K562 (cell line): ENCODE measurements around the gene PGAP3. TPM values are rescaled to one million over a fixed set of nuclear protein-coding genes. Genes with fewer than 3 reads are reported as not detected.

Experiments
- CHD2 ChIP-seq: IDR thresholded peaks from 2 replicates; pipeline ENCODE4 v1.6.1; 2011; ENCODE audit warnings: low read depth, low read length
- CHD4 ChIP-seq: fragments of 200-600 bp; sonication (generic); IDR thresholded peaks from 3 replicates; pipeline ENCODE4 v1.6.1; 2012; ENCODE audit warnings: low read depth, mild to moderate bottlenecking, mixed read lengths, low read length, inconsistent platforms; ENCODE audit not compliant: insufficient read depth, insufficient replicate concordance, poor library complexity, severe bottlenecking
- CREB1 ChIP-seq, 2 experiments: sonication (generic) in 1 of 2; formaldehyde crosslinking in 1 of 2; IDR thresholded peaks; 2 replicates each; pipeline versions ENCODE4 v1.6.1 to v1.8.0; 2012 to 2022; ENCODE audit warnings: inconsistent platforms in 1 of 2, mild to moderate bottlenecking in 1 of 2, missing genetic modification reagents in 1 of 2, moderate library complexity in 1 of 2
- DPF2 ChIP-seq: fragments of 450-650 bp; IDR thresholded peaks from 2 replicates; pipeline ENCODE4 v1.6.1; 2016
- EWSR1 ChIP-seq: fragments of 450-650 bp; IDR thresholded peaks from 2 replicates; pipeline ENCODE4 v1.6.1; 2018; ENCODE audit warnings: borderline replicate concordance, mild to moderate bottlenecking, low read depth, moderate library complexity; ENCODE audit not compliant: partially characterized antibody
- GTF2A2 ChIP-seq: IDR thresholded peaks from 2 replicates; pipeline ENCODE4 v1.6.1; 2016; ENCODE audit warnings: mild to moderate bottlenecking, missing genetic modification characterization, missing compliant biosample characterization
- GTF2F1 ChIP-seq: IDR thresholded peaks from 2 replicates; pipeline ENCODE4 v1.6.1; 2011; ENCODE audit warnings: low read depth, low read length, improper control_type of control experiment
- HSF4 ChIP-seq: fragments of 250-450 bp; sonication (Bioruptor Pico); IDR thresholded peaks from 2 replicates; pipeline ENCODE4 v2.1.2; 2022; ENCODE audit warnings: mild to moderate bottlenecking, moderate library complexity, borderline replicate concordance
- IRF9 ChIP-seq: fragments of 450-650 bp; IDR thresholded peaks from 2 replicates; pipeline ENCODE4 v1.6.1; 2016; ENCODE audit warnings: missing biosample characterization, missing genetic modification characterization
- MTF1 ChIP-seq: fragments of 250-450 bp; sonication (Bioruptor Pico); IDR thresholded peaks from 2 replicates; pipeline ENCODE4 v1.9.0; 2021; ENCODE audit warnings: moderate library complexity, mild to moderate bottlenecking, inconsistent platforms, borderline replicate concordance
- MXI1 ChIP-seq: IDR thresholded peaks from 2 replicates; pipeline ENCODE4 v1.6.1; 2011; ENCODE audit warnings: low read depth, mild to moderate bottlenecking, improper control_type of control experiment, low read length
- PCBP2 ChIP-seq: fragments of 200-400 bp; formaldehyde crosslinking; IDR thresholded peaks from 2 replicates; pipeline ENCODE4 v1.6.1; 2018; ENCODE audit warnings: low read length, low read depth, mild to moderate bottlenecking, moderate library complexity; ENCODE audit not compliant: poor library complexity, severe bottlenecking
- PHF21A ChIP-seq: fragments of 450-650 bp; IDR thresholded peaks from 2 replicates; pipeline ENCODE4 v1.6.1; 2017; ENCODE audit warnings: low read depth, borderline replicate concordance
- PPARD ChIP-seq: fragments of 250-450 bp; sonication (Bioruptor Pico); IDR thresholded peaks from 2 replicates; pipeline ENCODE4 v1.8.0; 2022; ENCODE audit warnings: inconsistent platforms, mild to moderate bottlenecking, moderate library complexity
- PRPF4 ChIP-seq: fragments of 200-400 bp; formaldehyde crosslinking; IDR thresholded peaks from one replicate; pipeline ENCODE4 v1.6.1; 2017; ENCODE audit warnings: low read length, low read depth, mild to moderate bottlenecking; ENCODE audit not compliant: insufficient read depth, poor library complexity, severe bottlenecking
- TBL1XR1 ChIP-seq, 2 experiments: IDR thresholded peaks; 2 replicates each; pipeline ENCODE4 v1.6.1; 2012; ENCODE audit warnings: improper control_type of control experiment in 2 of 2, low read length in 2 of 2, mild to moderate bottlenecking in 1 of 2
- ZBED1 ChIP-seq: IDR thresholded peaks from 2 replicates; pipeline ENCODE4 v1.6.1; 2014
- ZFX ChIP-seq: sonication (generic); formaldehyde crosslinking; IDR thresholded peaks from 2 replicates; pipeline ENCODE4 v1.8.0; 2022; ENCODE audit warnings: mild to moderate bottlenecking, missing genetic modification reagents, moderate library complexity
- ZNF146 ChIP-seq: IDR thresholded peaks from one replicate; pipeline ENCODE4 v1.6.1; 2018; ENCODE audit warnings: missing compliant biosample characterization; ENCODE audit not compliant: unreplicated experiment
- ZNF57 ChIP-seq: fragments of 450-650 bp; formaldehyde crosslinking; IDR thresholded peaks from 2 replicates; pipeline ENCODE4 v1.4.0; 2020; ENCODE audit warnings: mild to moderate bottlenecking, moderate library complexity
- ZNF586 ChIP-seq: fragments of 450-650 bp; formaldehyde crosslinking; conservative IDR thresholded peaks from 2 replicates; pipeline ENCODE4 v1.4.0; 2020; ENCODE audit warnings: mild to moderate bottlenecking, moderate library complexity
- polyA plus RNA-seq, 8 experiments: library from polyadenylated mRNA; depleted of rRNA in 4 of 8; stranded (reverse) in 5 of 8; unstranded in 3 of 8; fragments of >200 nt; fragmentation: Nextera tagmentation in 2 of 8; fragmentation: Illumina TruSeq in 1 of 8; extraction: Ambion mirVana in 2 of 8; extraction: Trizol in 1 of 8; gene quantifications; 2 replicates each; pipeline versions ENCODE4 v1.2.1 to v1.2.3, GENCODE V29; 2011 to 2014; ENCODE audit warnings: inconsistent platforms in 1 of 8, missing spikeins in 1 of 8
- total RNA-seq, 7 experiments: library from RNA; depleted of rRNA in 6 of 7; stranded (reverse); fragments of >200 nt in 6 of 7; fragmentation: Illumina TruSeq in 2 of 7; extraction: Trizol in 2 of 7; gene quantifications; 2 replicates each; pipeline versions ENCODE4 v1.2.1 to v1.2.3, GENCODE V29; 2011 to 2021; ENCODE audit warnings: low replicate concordance in 1 of 7
- TF ChIP-seq, protein P1 (sequence below): fragments of 450-650 bp; IDR thresholded peaks from 2 replicates; pipeline ENCODE4 v1.6.1; 2018; ENCODE audit warnings: mild to moderate bottlenecking, low read depth; ENCODE audit not compliant: partially characterized antibody
- TF ChIP-seq, protein P2 (sequence below): fragments of 450-650 bp; conservative IDR thresholded peaks from 2 replicates; pipeline ENCODE4 v1.6.1; 2016; ENCODE audit warnings: missing genetic modification characterization, low read depth, mild to moderate bottlenecking, missing compliant biosample characterization, moderate library complexity
- TF ChIP-seq, protein P3 (sequence below): fragments of 250-450 bp; sonication (Bioruptor Pico); IDR thresholded peaks from 2 replicates; pipeline ENCODE4 v1.6.1; 2021; ENCODE audit warnings: mild to moderate bottlenecking

The PGAP3 gene
- total and polyA plus RNA-seq, 9 of the 15 experiments (the other 6 are each of a cell fraction or from before 2014, with no cell fraction given) = 0.38 to 9.4 (median 4.5) TPM

DNA sequence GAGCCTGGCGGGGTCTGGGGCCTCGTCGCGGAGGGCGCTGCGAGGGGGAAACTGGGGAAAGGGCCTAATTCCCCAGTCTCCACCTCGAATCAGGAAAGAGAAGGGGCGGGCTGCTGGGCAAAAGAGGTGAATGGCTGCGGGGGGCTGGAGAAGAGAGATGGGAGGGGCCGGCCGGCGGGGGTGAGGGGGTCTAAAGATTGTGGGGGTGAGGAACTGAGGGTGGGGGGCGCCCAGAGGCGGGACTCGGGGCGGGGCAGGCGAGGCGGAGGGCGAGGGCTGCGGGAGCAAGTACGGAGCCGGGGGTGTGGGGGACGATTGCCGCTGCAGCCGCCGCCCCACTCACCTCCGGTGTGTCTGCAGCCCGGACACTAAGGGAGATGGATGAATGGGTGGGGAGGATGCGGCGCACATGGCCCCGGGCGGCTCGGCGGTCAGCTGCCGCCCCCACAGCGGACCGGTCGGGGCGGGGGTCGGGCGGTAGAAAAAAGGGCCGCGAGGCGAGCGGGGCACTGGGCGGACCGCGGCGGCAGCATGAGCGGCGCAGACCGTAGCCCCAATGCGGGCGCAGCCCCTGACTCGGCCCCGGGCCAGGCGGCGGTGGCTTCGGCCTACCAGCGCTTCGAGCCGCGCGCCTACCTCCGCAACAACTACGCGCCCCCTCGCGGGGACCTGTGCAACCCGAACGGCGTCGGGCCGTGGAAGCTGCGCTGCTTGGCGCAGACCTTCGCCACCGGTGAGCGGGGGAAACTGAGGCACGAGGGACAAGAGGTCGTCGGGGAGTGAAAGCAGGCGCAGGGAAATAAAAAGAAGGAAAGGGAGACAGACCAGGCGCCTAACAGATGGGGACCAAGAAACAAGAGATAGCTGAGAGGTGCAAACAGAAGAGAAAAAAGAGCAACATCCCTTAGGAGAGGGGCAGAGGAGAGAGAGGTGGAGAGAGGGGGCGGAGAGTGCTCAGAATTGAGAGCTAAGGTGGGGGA lies 19.6 kb downstream of the PGAP3 start, which contains the start of gene PNMT (continued):
- TF ChIP-seq IRF9 (no peak), HSF4 (no peak), CHD2 (no peak), TBL1XR1 (IDR thresholded peaks at IDR 0.05; ENCODE audit: low read length in 2 of 2) (no peak), EWSR1 (no peak), ZFX (CRISPR knock-in tag) (peak; percentile 98), ZBED1 (no peak), CREB1 (IDR thresholded peaks at IDR 0.05) (no peak), CREB1 (CRISPR knock-in tag; IDR thresholded peaks at IDR 0.05) (peak; percentile 29; the same call in 1 of the 2 replicates), ZNF57 (no peak), PPARD (CRISPR knock-in tag) (no peak), GTF2A2 (tag) (no peak), PHF21A (no peak), CHD4 (no peak), PCBP2 (no peak), PRPF4 (no peak), MTF1 (no peak), ZNF146 (no peak), GTF2F1 (peak; percentile 38; the same call in 1 of the 2 replicates), DPF2 (peak; percentile 51; the same call in 1 of the 2 replicates), MXI1 (no peak), ZNF586 (CRISPR knock-in tag) (no peak)
- TF ChIP-seq, protein P1, sequence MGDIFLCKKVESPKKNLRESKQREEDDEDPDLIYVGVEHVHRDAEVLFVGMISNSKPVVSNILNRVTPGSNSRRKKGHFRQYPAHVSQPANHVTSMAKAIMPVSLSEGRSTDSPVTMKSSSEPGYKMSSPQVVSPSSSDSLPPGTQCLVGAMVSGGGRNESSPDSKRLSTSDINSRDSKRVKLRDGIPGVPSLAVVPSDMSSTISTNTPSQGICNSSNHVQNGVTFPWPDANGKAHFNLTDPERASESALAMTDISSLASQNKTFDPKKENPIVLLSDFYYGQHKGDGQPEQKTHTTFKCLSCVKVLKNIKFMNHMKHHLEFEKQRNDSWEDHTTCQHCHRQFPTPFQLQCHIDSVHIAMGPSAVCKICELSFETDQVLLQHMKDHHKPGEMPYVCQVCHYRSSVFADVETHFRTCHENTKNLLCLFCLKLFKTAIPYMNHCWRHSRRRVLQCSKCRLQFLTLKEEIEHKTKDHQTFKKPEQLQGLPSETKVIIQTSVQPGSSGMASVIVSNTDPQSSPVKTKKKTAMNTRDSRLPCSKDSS = no peak
- TF ChIP-seq, protein P2, sequence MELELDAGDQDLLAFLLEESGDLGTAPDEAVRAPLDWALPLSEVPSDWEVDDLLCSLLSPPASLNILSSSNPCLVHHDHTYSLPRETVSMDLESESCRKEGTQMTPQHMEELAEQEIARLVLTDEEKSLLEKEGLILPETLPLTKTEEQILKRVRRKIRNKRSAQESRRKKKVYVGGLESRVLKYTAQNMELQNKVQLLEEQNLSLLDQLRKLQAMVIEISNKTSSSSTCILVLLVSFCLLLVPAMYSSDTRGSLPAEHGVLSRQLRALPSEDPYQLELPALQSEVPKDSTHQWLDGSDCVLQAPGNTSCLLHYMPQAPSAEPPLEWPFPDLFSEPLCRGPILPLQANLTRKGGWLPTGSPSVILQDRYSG (tag) = 0 out of 2 replicates have a peak, but pooled peaks have one; percentile 45
- TF ChIP-seq, protein P3, sequence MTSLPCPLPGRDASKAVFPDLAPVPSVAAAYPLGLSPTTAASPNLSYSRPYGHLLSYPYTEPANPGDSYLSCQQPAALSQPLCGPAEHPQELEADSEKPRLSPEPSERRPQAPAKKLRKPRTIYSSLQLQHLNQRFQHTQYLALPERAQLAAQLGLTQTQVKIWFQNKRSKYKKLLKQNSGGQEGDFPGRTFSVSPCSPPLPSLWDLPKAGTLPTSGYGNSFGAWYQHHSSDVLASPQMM (CRISPR knock-in tag) = no peak
